Measurements from ENCODE around the gene PBX3. TPM values are rescaled to one million over a fixed set of nuclear protein-coding genes. Genes with fewer than 3 reads are reported as not detected.

PBX3 gene
- total RNA-seq, 1 donor from 2014 or later, result 37.6 TPM

DNA sequence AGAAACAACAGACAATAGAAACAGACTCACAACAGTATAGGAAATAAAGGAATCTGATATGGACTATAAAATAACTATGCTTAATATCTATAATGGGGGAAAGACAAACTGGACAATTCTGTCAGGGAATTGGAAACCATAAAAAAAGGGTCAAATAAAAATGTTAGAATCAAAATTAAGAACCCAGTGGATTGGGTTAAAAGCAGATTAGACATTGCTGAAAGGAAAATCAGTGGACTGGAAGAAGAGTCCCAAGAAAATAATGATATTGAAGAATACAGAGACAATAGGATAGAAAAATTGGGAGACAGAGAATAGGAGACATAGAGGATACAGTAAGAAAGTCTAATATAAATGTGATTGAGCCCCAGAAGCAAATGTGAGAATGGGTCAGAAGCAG, 199.2 kb downstream of the PBX3 start:
- DNase-seq (ENCODE audit: low spot score), result no peak
- Mint-ChIP-seq H3K4me1 (ENCODE audit: unreplicated experiment) (no peaks in the 10 kb centered on the region), H3K27me3 (ENCODE audit: unreplicated experiment) (no peaks in the 10 kb centered on the region), H3K9me3 (ENCODE audit: unreplicated experiment) (no peaks in the 10 kb centered on the region), H3K4me3 (ENCODE audit: unreplicated experiment) (no peak overlapping the region), H3K27ac (ENCODE audit: unreplicated experiment) (no peak overlapping the region), H3K36me3 (ENCODE audit: low read depth, unreplicated experiment) (peaks cover 22% of the 10 kb centered on the region)
- TF ChIP-seq, protein P1, sequence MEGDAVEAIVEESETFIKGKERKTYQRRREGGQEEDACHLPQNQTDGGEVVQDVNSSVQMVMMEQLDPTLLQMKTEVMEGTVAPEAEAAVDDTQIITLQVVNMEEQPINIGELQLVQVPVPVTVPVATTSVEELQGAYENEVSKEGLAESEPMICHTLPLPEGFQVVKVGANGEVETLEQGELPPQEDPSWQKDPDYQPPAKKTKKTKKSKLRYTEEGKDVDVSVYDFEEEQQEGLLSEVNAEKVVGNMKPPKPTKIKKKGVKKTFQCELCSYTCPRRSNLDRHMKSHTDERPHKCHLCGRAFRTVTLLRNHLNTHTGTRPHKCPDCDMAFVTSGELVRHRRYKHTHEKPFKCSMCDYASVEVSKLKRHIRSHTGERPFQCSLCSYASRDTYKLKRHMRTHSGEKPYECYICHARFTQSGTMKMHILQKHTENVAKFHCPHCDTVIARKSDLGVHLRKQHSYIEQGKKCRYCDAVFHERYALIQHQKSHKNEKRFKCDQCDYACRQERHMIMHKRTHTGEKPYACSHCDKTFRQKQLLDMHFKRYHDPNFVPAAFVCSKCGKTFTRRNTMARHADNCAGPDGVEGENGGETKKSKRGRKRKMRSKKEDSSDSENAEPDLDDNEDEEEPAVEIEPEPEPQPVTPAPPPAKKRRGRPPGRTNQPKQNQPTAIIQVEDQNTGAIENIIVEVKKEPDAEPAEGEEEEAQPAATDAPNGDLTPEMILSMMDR (IDR thresholded peaks at IDR 0.05; ENCODE audit: unreplicated experiment), result no peak

DNA sequence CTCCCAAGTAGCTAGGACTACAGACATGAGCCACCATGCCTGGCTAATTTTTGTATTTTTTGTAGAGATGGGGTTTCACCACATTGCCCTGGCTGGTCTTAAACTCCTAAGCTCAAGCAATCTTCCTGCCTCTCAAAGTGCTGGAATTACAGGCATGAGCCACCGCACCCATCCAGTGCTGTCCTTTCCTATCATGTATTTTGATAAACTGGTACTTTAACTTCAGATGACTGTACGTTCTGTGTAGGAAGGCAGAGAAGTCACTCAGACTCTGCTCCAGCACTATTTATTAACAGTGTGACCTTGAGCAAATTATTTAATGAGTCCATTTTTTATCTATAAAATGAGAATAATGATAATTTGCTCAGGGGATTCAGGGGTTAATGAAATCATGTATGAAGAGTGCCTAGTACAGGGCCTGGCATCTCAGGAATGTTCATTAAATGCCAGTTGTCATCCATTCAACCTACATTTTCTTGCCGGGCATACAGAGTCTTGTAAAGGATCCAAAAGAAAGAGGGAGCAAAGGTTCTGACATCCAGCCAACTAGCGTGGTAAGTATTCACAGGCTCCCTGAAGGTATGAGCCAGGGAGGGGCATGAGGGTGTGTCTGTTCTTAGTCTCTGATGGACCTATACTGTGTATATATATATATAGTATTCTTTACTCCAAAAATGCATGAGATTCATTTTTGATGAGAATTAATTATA, 201.9 kb downstream of the PBX3 start:
- Mint-ChIP-seq H3K27ac (ENCODE audit: unreplicated experiment) (no peak overlapping the region), H3K4me3 (ENCODE audit: unreplicated experiment) (no peak overlapping the region), H3K36me3 (ENCODE audit: low read depth, unreplicated experiment) (peaks cover 18% of the 10 kb centered on the region), H3K4me1 (ENCODE audit: unreplicated experiment) (no peaks in the 10 kb centered on the region), H3K27me3 (ENCODE audit: unreplicated experiment) (no peaks in the 10 kb centered on the region), H3K9me3 (ENCODE audit: unreplicated experiment) (no peaks in the 10 kb centered on the region)
- TF ChIP-seq, protein P1 (IDR thresholded peaks at IDR 0.05; ENCODE audit: unreplicated experiment), result no peak
- no peak for DNase-seq (ENCODE audit: low spot score)

DNA sequence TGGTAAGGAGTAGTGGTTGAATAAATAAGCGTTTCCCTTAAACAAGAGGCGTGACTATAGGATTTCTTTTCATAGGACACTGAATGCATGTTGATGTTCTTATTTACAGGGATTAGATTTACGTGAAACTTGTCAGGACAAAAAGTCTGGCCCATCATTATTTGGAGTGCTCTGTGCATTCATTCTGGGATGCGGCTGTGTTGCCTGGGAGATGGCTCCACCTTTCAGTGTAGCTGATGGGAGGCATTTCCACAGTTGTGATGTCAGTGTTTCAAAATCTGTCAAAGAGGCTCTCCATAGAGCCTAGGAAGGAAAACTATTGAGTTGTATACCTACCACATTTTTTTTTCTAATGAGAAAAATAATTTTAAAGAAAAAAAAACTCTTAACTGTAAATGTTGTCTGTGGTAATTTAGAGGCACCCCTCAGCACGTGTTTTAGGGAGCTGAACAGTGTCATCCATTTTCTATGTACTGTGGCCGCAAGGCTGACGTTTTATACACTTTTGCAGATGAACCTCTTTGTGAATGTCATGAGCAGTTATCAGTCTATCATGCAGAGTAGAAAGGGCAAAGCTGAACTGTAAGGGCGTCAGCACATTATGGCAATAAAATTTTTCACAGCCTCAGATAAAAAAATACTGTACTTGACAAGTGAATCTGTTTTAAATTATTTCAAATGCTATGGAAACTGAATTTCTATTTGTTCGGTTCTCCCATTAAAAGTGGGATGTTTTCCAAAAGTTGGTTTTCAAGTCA, 202.7 kb downstream of the PBX3 start:
- Mint-ChIP-seq H3K4me1 (ENCODE audit: unreplicated experiment) (no peaks in the 10 kb centered on the region), H3K27ac (ENCODE audit: unreplicated experiment) (no peak overlapping the region), H3K27me3 (ENCODE audit: unreplicated experiment) (no peaks in the 10 kb centered on the region), H3K9me3 (ENCODE audit: unreplicated experiment) (no peaks in the 10 kb centered on the region), H3K36me3 (ENCODE audit: low read depth, unreplicated experiment) (peaks cover 12% of the 10 kb centered on the region), H3K4me3 (ENCODE audit: unreplicated experiment) (no peak overlapping the region)
- TF ChIP-seq, protein P1 (IDR thresholded peaks at IDR 0.05; ENCODE audit: unreplicated experiment), result no peak
- DNase-seq (ENCODE audit: low spot score), result no peak

DNA sequence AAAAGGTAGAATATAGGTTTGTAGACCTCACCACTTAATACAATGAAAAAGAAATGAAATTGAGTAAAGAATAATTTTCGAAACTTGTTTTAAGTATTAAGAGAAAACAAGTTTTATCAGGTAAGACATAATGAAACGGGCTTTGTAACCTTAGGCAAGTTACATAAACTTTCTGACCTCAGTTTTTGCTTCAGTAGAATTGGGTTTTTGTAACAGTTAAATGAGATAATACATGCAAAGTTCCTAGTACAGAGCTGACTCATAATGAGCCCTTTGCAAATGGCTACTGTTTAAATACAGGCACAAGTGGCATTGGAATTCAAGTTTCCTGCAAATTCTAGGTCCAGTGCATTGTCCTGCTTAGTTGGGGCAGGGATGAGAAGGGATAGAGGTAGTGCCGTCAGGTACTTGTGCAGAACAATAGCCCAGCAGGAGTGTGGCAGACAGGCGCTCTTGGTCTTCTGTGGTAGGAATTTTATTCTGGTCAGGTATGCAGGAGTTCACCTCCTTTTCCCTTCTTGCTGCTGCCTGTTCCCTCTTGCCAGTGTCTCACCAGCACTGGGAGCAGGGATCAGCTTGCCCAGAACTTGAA, 203.8 kb downstream of the PBX3 start:
- DNase-seq (ENCODE audit: low spot score), result no peak
- Mint-ChIP-seq H3K27ac (ENCODE audit: unreplicated experiment) (no peak overlapping the region), H3K4me3 (ENCODE audit: unreplicated experiment) (no peak overlapping the region), H3K27me3 (ENCODE audit: unreplicated experiment) (no peaks in the 10 kb centered on the region), H3K4me1 (ENCODE audit: unreplicated experiment) (no peaks in the 10 kb centered on the region), H3K9me3 (ENCODE audit: unreplicated experiment) (no peaks in the 10 kb centered on the region), H3K36me3 (ENCODE audit: low read depth, unreplicated experiment) (peaks cover 4% of the 10 kb centered on the region)
- TF ChIP-seq, protein P1 (IDR thresholded peaks at IDR 0.05; ENCODE audit: unreplicated experiment), result no peak

Data from endothelial cell (in vitro differentiated cells).